HEK293 (cell line): Measurements from ENCODE around the gene ATF2.
A peak's percentile ranks its signal among the peaks of the same experiment; 100 is the strongest.

Experiments
- CTCF ChIA-PET: fragments of 350-600 bp; formaldehyde crosslinking; extraction: SDS; loops from one replicate; lab custom pipeline; 2021; ENCODE audit warnings: antibody characterized with exemption; lab: Yijun Ruan, JAX
- POLR2A ChIA-PET: fragments of 300-600 bp; formaldehyde crosslinking; extraction: SDS; loops from one replicate; lab custom pipeline; 2020; ENCODE audit warnings: antibody characterized with exemption, inconsistent platforms; lab: Yijun Ruan, JAX
- H3K27ac ChIP-seq: fragments of 200-500 bp; sonication (Bioruptor generic); 2 replicates; pipeline ENCODE4 v1.5.1; 2014; ENCODE audit warnings: low read depth, low read length, control low read depth, inconsistent platforms; ENCODE audit errors: extremely low read depth
- H3K36me3 ChIP-seq, 2 experiments: fragments of 200-500 bp in 1 of 2; sonication (Bioruptor generic) in 1 of 2; 1 replicate in 1 of 2; 2 replicates in 1 of 2; pipeline ENCODE4 v1.5.1; 2014 to 2017; ENCODE audit warnings: inconsistent platforms in 2 of 2, low read length in 2 of 2; ENCODE audit not compliant: control insufficient read depth in 2 of 2, insufficient read depth in 1 of 2
- H3K4me1 ChIP-seq: fragments of 200-500 bp; sonication (Bioruptor generic); 2 replicates; pipeline ENCODE4 v1.5.1; 2014; ENCODE audit warnings: mild to moderate bottlenecking, low read length, inconsistent platforms; ENCODE audit not compliant: control insufficient read depth, insufficient read depth
- H3K4me3 ChIP-seq: 2 replicates; pipeline ENCODE4 v1.5.1; 2011; ENCODE audit warnings: low read depth, mild to moderate bottlenecking, control low read depth, low read length, moderate library complexity
- H3K9me3 ChIP-seq: fragments of 200-500 bp; sonication (Bioruptor generic); 2 replicates; pipeline ENCODE4 v1.5.1; 2014; ENCODE audit warnings: low read depth, low read length, inconsistent platforms; ENCODE audit not compliant: control insufficient read depth, insufficient read depth
- CTCF ChIP-seq: fragments of 450-650 bp; formaldehyde crosslinking; IDR thresholded peaks from 2 replicates; pipeline ENCODE4 v1.5.1; 2016; ENCODE audit warnings: missing biosample characterization, missing genetic modification characterization
- EGR2 ChIP-seq: fragments of 450-650 bp; formaldehyde crosslinking; IDR thresholded peaks from 2 replicates; pipeline ENCODE4 v1.5.1; 2016; ENCODE audit warnings: low read depth, missing biosample characterization, missing genetic modification characterization
- HIC1 ChIP-seq: fragments of 450-650 bp; formaldehyde crosslinking; IDR thresholded peaks from 2 replicates; pipeline ENCODE4 v1.5.1; 2016; ENCODE audit warnings: missing biosample characterization, missing genetic modification characterization
- KLF7 ChIP-seq: fragments of 450-650 bp; formaldehyde crosslinking; IDR thresholded peaks from 2 replicates; pipeline ENCODE4 v1.5.1; 2016; ENCODE audit warnings: missing biosample characterization, missing genetic modification characterization, borderline replicate concordance
- PRDM1 ChIP-seq: fragments of 450-650 bp; formaldehyde crosslinking; IDR thresholded peaks from 2 replicates; pipeline ENCODE4; 2016; ENCODE audit warnings: missing biosample characterization, missing genetic modification characterization
- SETDB1 ChIP-seq: IDR thresholded peaks from one replicate; pipeline ENCODE4 v1.6.1; 2017; ENCODE audit warnings: mild to moderate bottlenecking, low read length, moderate library complexity, mixed read lengths; ENCODE audit not compliant: insufficient read length
- SP2 ChIP-seq: fragments of 450-650 bp; formaldehyde crosslinking; IDR thresholded peaks from 2 replicates; pipeline ENCODE4 v1.5.1; 2016; ENCODE audit warnings: missing biosample characterization, missing genetic modification characterization
- SP3 ChIP-seq: fragments of 450-650 bp; formaldehyde crosslinking; IDR thresholded peaks from 2 replicates; pipeline ENCODE4 v1.5.1; 2016; ENCODE audit warnings: missing biosample characterization, missing genetic modification characterization
- SP7 ChIP-seq: fragments of 450-650 bp; formaldehyde crosslinking; IDR thresholded peaks from 2 replicates; pipeline ENCODE4 v1.5.1; 2016; ENCODE audit warnings: missing biosample characterization, missing genetic modification characterization
- ZBTB1 ChIP-seq: fragments of 450-650 bp; formaldehyde crosslinking; IDR thresholded peaks from 2 replicates; pipeline ENCODE4 v1.5.1; 2016; ENCODE audit warnings: missing biosample characterization, missing genetic modification characterization
- ZBTB11 ChIP-seq: fragments of 450-650 bp; formaldehyde crosslinking; conservative IDR thresholded peaks from 2 replicates; pipeline ENCODE4 v1.5.1; 2016; ENCODE audit warnings: low read depth, missing biosample characterization, missing genetic modification characterization
- ZBTB6 ChIP-seq: fragments of 450-650 bp; formaldehyde crosslinking; IDR thresholded peaks from 2 replicates; pipeline ENCODE4 v1.5.1; 2017; ENCODE audit warnings: missing biosample characterization, missing genetic modification characterization
- ZFHX2 ChIP-seq: fragments of 450-650 bp; formaldehyde crosslinking; conservative IDR thresholded peaks from 2 replicates; pipeline ENCODE4 v1.5.1; 2016; ENCODE audit warnings: missing biosample characterization, missing genetic modification characterization
- ZNF174 ChIP-seq: fragments of 450-650 bp; formaldehyde crosslinking; IDR thresholded peaks from 2 replicates; pipeline ENCODE4 v1.5.0; 2017; ENCODE audit warnings: missing biosample characterization, mild to moderate bottlenecking, missing genetic modification characterization
- ZNF211 ChIP-seq: fragments of 450-650 bp; formaldehyde crosslinking; IDR thresholded peaks from 2 replicates; pipeline ENCODE4 v1.5.1; 2016; ENCODE audit warnings: low read depth, missing biosample characterization, missing genetic modification characterization
- ZNF341 ChIP-seq: fragments of 450-650 bp; formaldehyde crosslinking; IDR thresholded peaks from 2 replicates; pipeline ENCODE4; 2016; ENCODE audit warnings: low read depth, missing biosample characterization, missing genetic modification characterization
- ZNF398 ChIP-seq: fragments of 450-650 bp; formaldehyde crosslinking; IDR thresholded peaks from 2 replicates; pipeline ENCODE4 v1.5.1; 2017; ENCODE audit warnings: missing biosample characterization, missing genetic modification characterization
- ZNF510 ChIP-seq: fragments of 450-650 bp; formaldehyde crosslinking; IDR thresholded peaks from 2 replicates; pipeline ENCODE4 v1.5.1; 2018; ENCODE audit warnings: mild to moderate bottlenecking, missing genetic modification characterization, missing biosample characterization; ENCODE audit not compliant: insufficient replicate concordance
- ZNF521 ChIP-seq: fragments of 450-650 bp; formaldehyde crosslinking; IDR thresholded peaks from 2 replicates; pipeline ENCODE4 v1.5.1; 2017; ENCODE audit warnings: missing biosample characterization, mild to moderate bottlenecking, missing genetic modification characterization
- ZNF558 ChIP-seq: fragments of 450-650 bp; formaldehyde crosslinking; IDR thresholded peaks from 2 replicates; pipeline ENCODE4 v1.5.1; 2016; ENCODE audit warnings: missing biosample characterization, missing genetic modification characterization
- ZNF624 ChIP-seq: fragments of 450-650 bp; formaldehyde crosslinking; IDR thresholded peaks from 2 replicates; pipeline ENCODE4 v1.5.1; 2017; ENCODE audit warnings: missing biosample characterization, missing genetic modification characterization
- ZNF747 ChIP-seq: fragments of 450-650 bp; formaldehyde crosslinking; IDR thresholded peaks from 2 replicates; pipeline ENCODE4 v1.5.1; 2016; ENCODE audit warnings: missing biosample characterization, missing genetic modification characterization
- ZNF791 ChIP-seq: fragments of 450-650 bp; formaldehyde crosslinking; IDR thresholded peaks from 2 replicates; pipeline ENCODE4 v1.5.1; 2016; ENCODE audit warnings: missing biosample characterization, missing genetic modification characterization
- ZNF837 ChIP-seq: fragments of 450-650 bp; formaldehyde crosslinking; IDR thresholded peaks from 2 replicates; pipeline ENCODE4 v1.5.1; 2016; ENCODE audit warnings: missing biosample characterization, missing genetic modification characterization
- ZSCAN30 ChIP-seq: fragments of 450-650 bp; IDR thresholded peaks from 2 replicates; pipeline ENCODE4 v1.5.1; 2018; ENCODE audit warnings: missing biosample characterization, mild to moderate bottlenecking, missing genetic modification characterization, moderate library complexity

ATF2 gene

GRCh38 chr2:175168564-175168945, 552 bp upstream of the ATF2 start (continued):
- TF ChIP-seq ZNF398 (peak; percentile 42; the same call in 1 of the 2 replicates), ZNF211 (tag by site-specific recombination) (no peak), ZBTB6 (no peak), SP7 (0 out of 2 replicates have a peak, but pooled peaks have one; percentile 0), ZBTB11 (tag by site-specific recombination) (peak; percentile 72), ZNF558 (no peak), ZNF837 (no peak)

- Histone ChIP-seq H3K9me3 (no peaks in the 10 kb centered on the region), H3K36me3 (no peaks in the 10 kb centered on the region), H3K27ac (peak overlapping the region; percentile 82), H3K4me1 (no peaks in the 10 kb centered on the region), H3K4me3 (peak overlapping the region; percentile 77)
- 0 out of 2 replicates have a peak, but pooled peaks have one; percentile 13 for TF ChIP-seq PRDM1 (tag by site-specific recombination)
- peak; percentile 80 for TF ChIP-seq SP2 (tag by site-specific recombination)
- no peak for TF ChIP-seq HIC1
- TF ChIP-seq ZBTB1 (tag by site-specific recombination): no peak
- no peak for TF ChIP-seq SETDB1
- TF ChIP-seq CTCF (tag by site-specific recombination): no peak
- no peak for TF ChIP-seq ZNF791
- TF ChIP-seq ZSCAN30 (tag by site-specific recombination): no peak
- TF ChIP-seq EGR2 (tag by site-specific recombination): peak; percentile 49; the same call in 1 of the 2 replicates
- TF ChIP-seq ZNF510 (tag by site-specific recombination): peak; percentile 22
- TF ChIP-seq SP3 (tag by site-specific recombination): peak; percentile 60
- no peak for TF ChIP-seq KLF7 (tag by site-specific recombination)
- TF ChIP-seq ZFHX2 (tag by site-specific recombination): peak; percentile 37
- TF ChIP-seq ZNF341 (tag by site-specific recombination): peak; percentile 89
- no peak for TF ChIP-seq ZNF174 (tag by site-specific recombination)
- TF ChIP-seq ZNF521 (tag by site-specific recombination): no peak
- no peak for TF ChIP-seq ZNF624
- no peak for TF ChIP-seq ZNF747 (tag by site-specific recombination)
- POLR2A ChIA-PET: interaction anchor here (0.7 kb wide), 1 partner anchor 926 kb away, joined by 3 read pairs; no protein-coding TSS in a partner anchor
- CTCF ChIA-PET: interaction anchor here (0.6 to 1.2 kb wide), 3 partner anchors 55 to 396 kb away, joined by 3 to 4 read pairs (median 4); no protein-coding TSS in a partner anchor
Measured at GRCh38 chr2:175167076-175167791, 769 bp downstream of the ATF2 start.
